ENCODE data around the gene RPL9. TPM values are rescaled to one million over a fixed set of nuclear protein-coding genes. Genes with fewer than 3 reads are reported as not detected.
A peak's percentile ranks its signal among the peaks of the same experiment; 100 is the strongest.
"Not testable (repeated sequence)": the region's sequence is repeated elsewhere in the genome, so short reads cannot be mapped to it uniquely, and the experiment has no call there.

Gene RPL9
- polyA plus RNA-seq, 12 donors, result 697 to 3,735 (median 2,102) TPM; not detected in 1

GRCh38 chr4:39435659-39436563 lies 22.8 kb downstream of the RPL9 start:
- DNase-seq, result no peak

- no peak for DNase-seq
Measured at GRCh38 chr4:39433878-39434492, 24.7 kb downstream of the RPL9 start.

- no peak for DNase-seq
Measured at GRCh38 chr4:39429476-39430334, 29.0 kb downstream of the RPL9 start.

GRCh38 chr4:39427520-39428114 lies 31.1 kb downstream of the RPL9 start:
- no peak for DNase-seq

GRCh38 chr4:39426728-39427127 lies 32.0 kb downstream of the RPL9 start:
- no peak for DNase-seq

- DNase-seq, result not testable (repeated sequence)
Measured at GRCh38 chr4:39425297-39425696, 33.4 kb downstream of the RPL9 start.

GRCh38 chr4:39422247-39422646 lies 36.5 kb downstream of the RPL9 start:
- no peak for DNase-seq

- no peak for DNase-seq
Measured at GRCh38 chr4:39415678-39416283, 42.9 kb downstream of the RPL9 start.

- not testable (repeated sequence) for DNase-seq
Measured at GRCh38 chr4:39411561-39411960, 47.2 kb downstream of the RPL9 start.

- DNase-seq, result no peak
Measured at GRCh38 chr4:39410415-39410814, 48.3 kb downstream of the RPL9 start.

- DNase-seq, result no peak
Measured at GRCh38 chr4:39407584-39407885, 51.2 kb downstream of the RPL9 start.

GRCh38 chr4:39406763-39407583 lies 51.7 kb downstream of the RPL9 start, which contains the start of gene KLB:
Gene KLB (plus strand): TSS chr4:39406930. CDS start chr4:39406950, 20 bp downstream.
- DNase-seq, result peak; percentile 7

Other genes with a start within 250 kb of the RPL9 start
- 100 to 1,000 TPM in 1 of 12 donors, 10 to 100 TPM in 10, not detected in 1; 25.0 to 104 (median 38.4) TPM for gene RFC1, start 92.6 kb downstream of the RPL9 start, polyA plus RNA-seq (ENCODE audit: insufficient read length in 12 of 12)
- under 1 TPM in 9 of 12 donors, not detected in 3; 0.04 to 0.23 (median 0.06) TPM for gene KLB, start 52.0 kb downstream of the RPL9 start, polyA plus RNA-seq (ENCODE audit: insufficient read length in 12 of 12)
- gene LIAS, start 134 bp upstream of the RPL9 start, polyA plus RNA-seq (ENCODE audit: insufficient read length in 12 of 12), result 10 to 100 TPM in 11 of 12 donors, not detected in 1; 21.5 to 41.6 (median 29.6) TPM
- gene UGDH, start 68.5 kb upstream of the RPL9 start, polyA plus RNA-seq (ENCODE audit: insufficient read length in 12 of 12), result 10 to 100 TPM in 11 of 12 donors, not detected in 1; 38.4 to 86.6 (median 54.1) TPM
- gene SMIM14, start 179.9 kb upstream of the RPL9 start, polyA plus RNA-seq (ENCODE audit: insufficient read length in 12 of 12), result 10 to 100 TPM in 11 of 12 donors, not detected in 1; 15.3 to 43.1 (median 19.9) TPM
- gene UBE2K, start 239.2 kb upstream of the RPL9 start, polyA plus RNA-seq (ENCODE audit: insufficient read length in 12 of 12), result 10 to 100 TPM in 11 of 12 donors, not detected in 1; 43.4 to 60.8 (median 53.0) TPM